GM10248 (cell line): ENCODE results near the gene FAM180A.

Experiments used
- CTCF ChIA-PET: fragments of 300-600 bp; sonication (Branson Sonifier 250); formaldehyde crosslinking; extraction: SDS; loops from one replicate; lab custom pipeline; 2021; ENCODE audit warnings: antibody characterized with exemption; lab: Yijun Ruan, JAX
- POLR2A ChIA-PET: fragments of 350-650 bp; sonication (Branson Sonifier 250); formaldehyde crosslinking; extraction: SDS; loops from one replicate; lab custom pipeline; 2020; ENCODE audit warnings: antibody characterized with exemption; lab: Yijun Ruan, JAX
- DNase-seq: peaks from one replicate; pipeline ENCODE4 v3.0.0; 2012; ENCODE audit errors: extremely low spot score
- CTCF ChIP-seq: IDR thresholded peaks from 2 replicates; pipeline ENCODE4 v1.5.1; 2012; ENCODE audit warnings: mild to moderate bottlenecking, low read depth; ENCODE audit errors: extremely low read depth, missing control alignments, control extremely low read depth

FAM180A gene

DNA sequence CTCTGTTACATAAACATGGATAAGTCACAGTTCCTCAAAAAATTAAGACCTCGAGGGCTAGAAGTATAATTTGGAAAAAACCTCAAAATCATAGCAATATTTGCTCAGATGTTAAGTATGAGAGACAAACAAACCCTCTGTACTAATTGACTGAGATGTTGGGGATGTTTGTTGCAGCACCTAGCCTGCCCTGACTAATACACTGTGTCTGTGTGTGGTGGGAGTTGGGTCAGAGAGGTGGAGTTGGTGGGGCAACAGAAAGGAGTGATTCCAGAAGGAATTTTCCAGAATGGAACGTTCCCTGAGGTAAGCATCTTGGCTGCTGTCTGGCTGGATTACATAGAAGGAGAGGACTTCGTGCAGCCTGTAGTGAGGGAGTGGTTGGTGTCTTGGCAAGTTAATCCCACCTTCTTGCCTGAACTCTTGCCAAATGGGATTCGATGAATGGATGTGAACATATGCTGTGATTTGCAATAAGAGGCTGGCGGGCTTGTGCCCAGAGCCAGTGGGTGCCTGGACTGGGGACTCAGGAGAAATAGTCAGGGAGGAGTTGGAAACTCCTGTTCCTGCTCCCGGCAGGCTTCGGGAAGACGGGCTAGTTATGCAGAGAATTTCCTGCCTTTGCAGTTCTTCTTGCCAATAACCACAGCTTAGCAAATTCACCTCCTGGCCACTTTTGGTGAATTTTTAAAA lies 9.3 kb upstream of the FAM180A start:
- no peak for DNase-seq
- CTCF ChIA-PET = interaction anchor here (0.8 kb wide), 1 partner anchor 10 kb away, joined by 3 read pairs; no protein-coding TSS in a partner anchor
- no peak for TF ChIP-seq CTCF
- POLR2A ChIA-PET = no interaction called here

GRCh38 chr7:135756191-135756590 lies 7.6 kb upstream of the FAM180A start:
- no peak for TF ChIP-seq CTCF
- POLR2A ChIA-PET = no interaction called here
- CTCF ChIA-PET = no interaction called here
- DNase-seq = no peak

DNA sequence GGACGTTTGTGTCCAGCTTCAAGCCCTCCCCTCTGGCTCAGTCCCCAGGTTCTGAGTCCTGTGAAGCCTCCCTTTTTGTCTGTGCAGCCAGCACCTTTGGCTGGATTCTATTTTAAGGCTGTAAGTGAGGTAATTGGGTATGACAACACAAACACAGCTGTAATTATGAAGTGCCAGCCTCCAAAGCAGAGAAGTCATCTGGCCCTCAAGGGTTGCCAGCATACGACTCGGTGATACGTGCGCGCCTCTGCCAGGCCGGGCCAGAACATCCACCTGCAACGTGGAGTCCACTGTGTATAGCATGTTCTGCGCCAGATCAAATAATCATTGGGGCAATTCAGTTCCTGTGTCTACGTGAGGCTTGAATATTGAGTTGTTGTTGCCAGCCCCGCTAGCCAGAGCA lies 6.7 kb upstream of the FAM180A start:
- ChIA-PET POLR2A (no interaction called here), CTCF (no interaction called here)
- no peak for TF ChIP-seq CTCF
- no peak for DNase-seq

GRCh38 chr7:135753616-135754413 lies 5.2 kb upstream of the FAM180A start:
- no peak for DNase-seq
- POLR2A ChIA-PET = no interaction called here
- TF ChIP-seq CTCF = no peak
- CTCF ChIA-PET = no interaction called here

DNA sequence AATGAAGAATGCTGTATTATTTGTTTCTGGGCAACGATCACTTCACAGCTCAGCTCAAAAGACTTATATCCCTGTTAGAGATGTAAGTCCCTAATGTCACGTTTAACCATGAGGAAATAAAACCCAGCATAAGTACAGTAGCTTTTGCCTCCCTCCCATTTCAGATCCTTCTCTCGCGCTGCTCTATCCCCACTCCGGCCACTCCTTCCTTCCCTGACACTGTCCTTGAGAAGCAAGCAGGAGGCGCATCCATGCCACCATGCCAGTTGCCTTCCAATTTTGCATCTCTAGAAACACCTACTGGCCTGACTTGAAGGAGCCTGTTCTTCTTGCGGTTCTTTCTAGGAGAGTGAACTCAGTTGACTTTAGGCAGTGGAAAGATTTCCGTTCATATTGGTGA lies 1.2 kb downstream of the FAM180A start:
- DNase-seq = no peak
- TF ChIP-seq CTCF = no peak
- CTCF ChIA-PET = no interaction called here
- POLR2A ChIA-PET = no interaction called here

- CTCF ChIA-PET = no interaction called here
- POLR2A ChIA-PET = no interaction called here
- TF ChIP-seq CTCF = no peak
Observed at GRCh38 chr7:135745703-135746312, 2.8 kb downstream of the FAM180A start.

More at GRCh38 chr7:135745703-135746312, 2.8 kb downstream of the FAM180A start:
- no peak for DNase-seq
